GM23248 (cell line): ENCODE measurements around the gene CCDC142. TPM values are rescaled to one million over a fixed set of nuclear protein-coding genes. Genes with fewer than 3 reads are reported as not detected.
A peak's percentile ranks its signal among the peaks of the same experiment; 100 is the strongest.
"Not testable (repeated sequence)": the region's sequence is repeated elsewhere in the genome, so short reads cannot be mapped to it uniquely, and the experiment has no call there.

Experiments used
- DNase-seq: peaks from one replicate; pipeline ENCODE4 v3.0.0-alpha.2; 2015
- H2AFZ ChIP-seq: fragments of 200-600 bp; sonication (generic); 2 replicates; pipeline ENCODE4 v1.6.1; 2016; ENCODE audit warnings: antibody characterized with exemption
- H3F3A ChIP-seq: fragments of 200-600 bp; sonication (generic); 2 replicates; pipeline ENCODE4 v1.6.1; 2016; ENCODE audit warnings: mild to moderate bottlenecking, antibody characterized with exemption, mixed run types; ENCODE audit not compliant: insufficient read depth
- H3K27ac ChIP-seq: fragments of 200-600 bp; sonication (generic); 2 replicates; pipeline ENCODE4 v1.5.1; 2016; ENCODE audit warnings: mild to moderate bottlenecking
- H3K27me3 ChIP-seq: fragments of 200-600 bp; sonication (generic); replicated peaks from 2 replicates; pipeline ENCODE4 v1.6.1; 2016; ENCODE audit warnings: mild to moderate bottlenecking; ENCODE audit not compliant: insufficient read depth
- H3K36me3 ChIP-seq: fragments of 200-600 bp; sonication (generic); 2 replicates; pipeline ENCODE4 v1.6.1; 2016; ENCODE audit warnings: low read depth, mild to moderate bottlenecking
- H3K4me1 ChIP-seq: fragments of 200-600 bp; sonication (generic); 2 replicates; pipeline ENCODE4 v1.6.1; 2016; ENCODE audit warnings: mild to moderate bottlenecking; ENCODE audit not compliant: insufficient read depth
- H3K4me2 ChIP-seq: fragments of 200-600 bp; sonication (generic); one replicate; pipeline ENCODE4 v1.6.1; 2016; ENCODE audit warnings: mild to moderate bottlenecking; ENCODE audit not compliant: unreplicated experiment
- H3K4me3 ChIP-seq: fragments of 200-600 bp; sonication (generic); 2 replicates; pipeline ENCODE4 v1.5.1; 2016; ENCODE audit warnings: mild to moderate bottlenecking
- H3K79me2 ChIP-seq: fragments of 200-600 bp; sonication (generic); 2 replicates; pipeline ENCODE4 v1.6.1; 2016; ENCODE audit warnings: mild to moderate bottlenecking; ENCODE audit not compliant: insufficient read depth
- H3K9ac ChIP-seq: fragments of 200-600 bp; sonication (generic); 2 replicates; pipeline ENCODE4 v1.6.1; 2016; ENCODE audit warnings: mild to moderate bottlenecking
- H3K9me2 ChIP-seq: fragments of 200-600 bp; sonication (generic); 2 replicates; pipeline ENCODE4 v1.6.1; 2016; ENCODE audit warnings: mixed run types, mild to moderate bottlenecking, moderate library complexity; ENCODE audit not compliant: insufficient read depth
- H3K9me3 ChIP-seq: fragments of 200-600 bp; sonication (generic); one replicate; pipeline ENCODE4 v1.6.1; 2017; ENCODE audit warnings: low read depth
- H4K20me1 ChIP-seq: fragments of 200-600 bp; sonication (generic); 2 replicates; pipeline ENCODE4 v1.6.0; 2016; ENCODE audit not compliant: insufficient read depth
- EZH2 ChIP-seq: fragments of 200-600 bp; sonication (generic); IDR thresholded peaks from 2 replicates; pipeline ENCODE4 v1.6.1; 2018; ENCODE audit warnings: antibody characterized with exemption, mild to moderate bottlenecking; ENCODE audit not compliant: insufficient read depth, poor library complexity, severe bottlenecking
- EZH2phosphoT487 ChIP-seq: fragments of 200-600 bp; sonication (generic); IDR thresholded peaks from 2 replicates; pipeline ENCODE4 v1.6.1; 2018; ENCODE audit warnings: antibody characterized with exemption, moderate library complexity, mild to moderate bottlenecking, low read depth; ENCODE audit not compliant: insufficient read depth
- WGBS, 2 experiments: methylation state at CpG; one replicate each; pipeline ENCODE4 v1.1.6; 2015 to 2017; ENCODE audit warnings: low lambda C conversion rate in 2 of 2, low coverage in 1 of 2; ENCODE audit errors: missing lambda C conversion rate in 2 of 2; 5-methylcytosine and 5-hydroxymethylcytosine counted together
- in situ Hi-C: fragments of 300-500 bp; cut with MboI; formaldehyde crosslinking; loops from 2 replicates; pipeline ENCODE4 v1.15.0; 2020
- polyA plus RNA-seq: library from polyadenylated mRNA; unstranded; fragments of >200 nt; fragmentation: Nextera tagmentation; extraction: Ambion mirVana; gene quantifications from 2 replicates; pipeline ENCODE4 v1.2.1, GENCODE V29; 2016
- total RNA-seq: library from RNA; depleted of rRNA; stranded (reverse); fragments of >200 nt; shearing (Covaris generic); gene quantifications from 2 replicates; pipeline ENCODE4 v1.2.3, GENCODE V29; 2014

Gene CCDC142
- total and polyA plus RNA-seq, 2 experiments from 2014 or later: 5.1 to 6.8 TPM

DNA sequence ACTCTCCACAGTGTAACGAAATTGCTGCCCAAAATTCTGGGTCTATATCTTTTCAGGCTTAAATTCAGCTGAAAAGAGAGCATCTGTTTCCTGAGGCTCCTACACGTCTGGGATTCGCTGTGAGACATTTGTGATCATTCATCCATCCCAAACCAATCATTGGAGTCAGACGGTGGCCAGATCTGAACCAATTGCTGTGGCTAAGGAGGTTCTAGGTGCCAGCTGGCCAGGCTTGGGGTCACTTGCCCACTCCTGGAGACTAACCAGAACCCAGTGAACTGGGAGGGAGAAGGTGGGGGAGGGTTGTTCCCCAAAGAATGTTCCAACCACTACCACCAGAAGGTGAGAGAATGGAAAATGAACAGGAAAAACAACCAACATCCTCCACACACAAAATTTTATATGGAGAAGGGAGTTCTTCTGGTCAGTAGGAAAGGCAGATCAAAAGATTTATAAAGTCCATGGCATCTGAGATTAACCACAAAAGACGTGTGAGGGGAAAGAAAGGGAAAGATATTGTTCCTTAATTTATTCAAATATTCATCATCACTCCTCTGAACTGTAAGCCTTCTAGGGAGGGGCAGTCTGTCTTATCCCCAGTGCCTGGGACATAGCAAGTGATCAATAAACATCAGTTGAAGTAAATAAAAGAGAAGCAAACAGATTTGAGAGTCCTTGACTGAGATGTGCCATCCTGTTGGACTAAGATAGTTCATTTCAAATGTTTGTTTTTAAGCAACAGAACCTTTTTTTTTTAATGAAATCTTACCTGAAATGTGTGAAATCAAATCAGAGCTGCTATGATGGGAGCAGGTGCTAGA lies 38.1 kb downstream of the CCDC142 start:
- H3K4me3 ChIP-seq: no peak overlapping the region
- H3K9me2 ChIP-seq: no peaks in the 10 kb centered on the region
- peak overlapping the region; percentile 16; the same call in 1 of the 2 replicates for H2AFZ ChIP-seq
- H4K20me1 ChIP-seq: no peaks in the 10 kb centered on the region
- H3K36me3 ChIP-seq: no peaks in the 10 kb centered on the region
- in situ Hi-C loops: no loop called here
- peaks cover 1% of the 10 kb centered on the region for H3K79me2 ChIP-seq
- TF ChIP-seq EZH2 (no peak), EZH2phosphoT487 (no peak)
- DNase-seq: no peak
- no peaks in the 10 kb centered on the region for H3K9me3 ChIP-seq
- no peak overlapping the region for H3K27ac ChIP-seq
- 0 out of 2 replicates have a peak, but pooled peaks cover 4% of the 10 kb centered on the region for H3F3A ChIP-seq
- peaks cover 4% of the 10 kb centered on the region; the same call in 1 of the 2 replicates for H3K4me1 ChIP-seq
- no peak overlapping the region for H3K9ac ChIP-seq
- no peaks in the 10 kb centered on the region for H3K27me3 ChIP-seq
- WGBS, 2 experiments: 14 to 15% methylated on average over 5 of the region's 5 CpGs
- peak overlapping the region; percentile 56 for H3K4me2 ChIP-seq

DNA sequence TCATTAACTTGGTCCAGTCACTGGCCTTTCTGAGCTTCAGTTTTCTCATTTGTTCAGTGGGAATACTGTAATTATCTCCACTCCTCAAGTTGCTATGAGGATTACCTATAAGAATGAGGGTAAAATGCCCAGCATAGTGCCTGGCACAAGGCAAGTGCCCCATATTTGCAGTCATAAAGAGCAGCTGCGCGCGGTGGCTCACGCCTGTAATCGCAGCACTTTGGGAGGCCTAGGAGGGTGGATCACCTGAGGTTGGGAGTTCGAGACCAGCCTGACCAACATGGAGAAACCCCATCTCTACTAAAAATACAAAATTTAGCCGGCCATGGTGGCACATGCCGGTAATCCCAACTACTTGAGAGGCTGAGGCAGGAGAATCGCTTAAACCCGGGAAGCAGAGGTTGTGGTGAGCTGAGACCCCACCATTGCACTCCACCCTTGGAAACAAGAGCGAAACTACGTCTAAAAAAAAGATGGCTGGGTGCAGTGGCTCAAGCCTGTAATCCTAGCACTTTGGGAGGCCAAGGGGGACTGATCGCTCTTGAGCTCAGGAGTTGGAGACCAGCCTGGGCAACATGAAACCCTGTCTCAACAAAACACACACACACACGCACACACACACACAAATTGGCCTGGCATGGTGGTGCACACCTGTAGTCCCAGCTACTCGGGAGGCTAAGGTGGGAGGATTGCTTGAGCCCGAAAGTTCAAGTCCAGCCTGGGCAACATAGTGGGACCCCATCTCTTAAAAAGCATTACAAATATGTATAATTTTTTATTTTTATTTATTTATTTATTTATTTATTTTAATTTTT lies 40.1 kb downstream of the CCDC142 start:
- DNase-seq, H3K27ac ChIP-seq, H3K4me1 ChIP-seq, H3K9me2 ChIP-seq, H3K4me3 ChIP-seq, H3K27me3 ChIP-seq, H3K4me2 ChIP-seq, H3K9me3 ChIP-seq, in situ Hi-C loops, H3F3A ChIP-seq, H4K20me1 ChIP-seq, H3K9ac ChIP-seq, H3K36me3 ChIP-seq: not testable (repeated sequence)
- H2AFZ ChIP-seq: peak overlapping the region; percentile 86
- WGBS, 2 experiments: 94 to 95% methylated on average over 16 of the region's 16 CpGs
- peaks cover 21% of the 10 kb centered on the region for H3K79me2 ChIP-seq

DNA sequence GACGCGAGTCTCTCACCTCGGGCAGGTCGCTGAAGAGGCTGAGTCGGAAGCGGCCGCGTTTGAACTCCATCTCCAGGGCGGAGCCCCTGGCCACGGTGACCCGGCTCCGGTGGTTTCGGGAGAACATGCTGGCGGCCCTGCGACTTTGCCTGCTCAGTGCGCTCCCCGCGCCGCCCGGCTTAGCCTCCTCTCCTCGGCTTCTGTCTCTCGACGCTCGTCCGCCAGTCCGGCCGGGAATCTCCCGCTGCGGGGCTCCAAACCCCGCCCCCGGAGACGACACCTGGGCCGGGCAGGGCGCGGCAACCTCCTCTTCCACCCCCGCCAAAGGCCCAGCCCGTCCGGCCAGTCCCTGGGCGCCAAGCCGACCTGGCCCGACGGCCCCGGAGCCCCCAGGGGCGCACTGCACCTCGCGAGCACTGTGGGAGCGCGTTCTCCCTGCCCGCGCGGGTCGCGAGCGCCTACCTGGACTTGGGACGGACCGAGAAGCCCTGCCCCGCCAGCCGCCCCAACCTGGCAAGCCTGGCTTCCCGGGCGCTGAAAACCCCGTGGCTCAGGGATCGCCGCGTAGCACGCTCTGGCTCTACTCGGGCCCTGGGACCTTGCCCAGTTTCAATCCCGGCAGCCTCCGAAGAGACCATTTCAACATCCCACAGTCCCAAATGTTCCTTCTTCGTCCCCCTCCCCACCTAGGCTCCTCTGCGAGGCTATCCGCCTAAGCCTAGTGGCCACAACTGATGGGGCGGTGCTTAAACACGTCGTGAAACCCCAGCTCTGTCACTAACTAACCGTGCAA lies 40.9 kb downstream of the CCDC142 start, which contains the start of gene RTKN:
RTKN (minus strand) TSS at position 248 of the 793 bp plus-strand sequence; CDS start at position 127, 121 bp downstream.
- Histone ChIP-seq H3K4me2 (peak within 1 kb of the TSS; percentile 93), H2AFZ (peak within 1 kb of the TSS; percentile 86), H3K9me3 (no peaks in the 10 kb centered on the region), H3K79me2 (peaks cover 29% of the 10 kb centered on the region), H3K4me3 (peak within 1 kb of the TSS; percentile 79), H3F3A (0 out of 2 replicates have a peak, but pooled peaks cover 4% of the 10 kb centered on the region), H3K27me3 (no peaks in the 10 kb centered on the region), H3K9me2 (no peaks in the 10 kb centered on the region), H3K4me1 (peaks cover 4% of the 10 kb centered on the region; the same call in 1 of the 2 replicates), H3K27ac (no peak within 1 kb of the TSS), H3K9ac (peak within 1 kb of the TSS; percentile 79), H4K20me1 (no peaks in the 10 kb centered on the region), H3K36me3 (no peaks in the 10 kb centered on the region)
- no peak for TF ChIP-seq EZH2phosphoT487
- TF ChIP-seq EZH2: peak; percentile 22
- in situ Hi-C loops: no loop called here
- DNase-seq: peak; percentile 41
- WGBS, 2 experiments: 12 to 13% methylated on average over 64 to 68 of the region's 75 CpGs

DNA sequence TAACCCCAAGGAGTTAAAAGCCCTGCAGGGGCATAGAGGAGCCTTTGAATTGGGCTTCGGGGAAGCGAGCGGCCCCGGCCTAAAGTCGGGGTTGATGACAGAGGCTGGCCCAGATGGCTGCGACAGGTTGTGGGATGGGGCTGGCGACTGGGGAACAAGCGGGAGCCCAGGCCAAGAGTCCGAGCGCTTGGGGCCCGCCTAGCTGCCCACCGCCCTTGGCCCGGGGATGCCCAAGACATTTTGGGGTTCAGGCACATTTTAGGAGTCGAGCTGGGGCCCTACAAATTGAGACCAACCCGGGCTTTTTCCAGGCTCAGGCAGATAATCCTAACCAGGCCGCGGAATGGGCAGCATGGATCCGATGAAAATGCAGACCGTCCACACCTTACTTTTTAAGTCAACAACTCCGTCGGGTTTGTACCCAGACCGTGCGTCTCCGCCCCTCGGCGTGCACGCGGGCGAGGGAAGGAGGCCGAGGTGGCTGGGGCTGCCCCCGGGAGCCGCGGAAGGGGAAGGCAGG lies 41.6 kb downstream of the CCDC142 start:
- 16 to 21% methylated on average over 33 of the region's 33 CpGs for WGBS, 2 experiments
- Histone ChIP-seq H3K27ac (no peak overlapping the region), H3K4me2 (peak overlapping the region; percentile 93), H3K4me1 (peaks cover 4% of the 10 kb centered on the region; the same call in 1 of the 2 replicates), H3K27me3 (no peaks in the 10 kb centered on the region), H3K4me3 (peak overlapping the region; percentile 42; the same call in 1 of the 2 replicates), H4K20me1 (no peaks in the 10 kb centered on the region), H2AFZ (peak overlapping the region; percentile 86), H3K79me2 (peaks cover 32% of the 10 kb centered on the region), H3K36me3 (no peaks in the 10 kb centered on the region), H3K9me2 (no peaks in the 10 kb centered on the region), H3K9me3 (no peaks in the 10 kb centered on the region), H3F3A (0 out of 2 replicates have a peak, but pooled peaks cover 4% of the 10 kb centered on the region), H3K9ac (peak overlapping the region; percentile 79; the same call in 1 of the 2 replicates)
- no peak for DNase-seq
- TF ChIP-seq EZH2phosphoT487 (no peak), EZH2 (no peak)
- in situ Hi-C loops: no loop called here
